GM21515 (cell line): ENCODE measurements around the gene SUSD1.

Source experiments
- ATAC-seq: cut with Tn5 transposase; IDR thresholded peaks from one replicate; pipeline ENCODE4 v1.9.1; 2021; ENCODE audit not compliant: unreplicated experiment

The SUSD1 gene

GRCh38 chr9:112072721-112073638 lies 102.1 kb downstream of the SUSD1 start:
- ATAC-seq, result no peak

GRCh38 chr9:112069318-112070169 lies 105.6 kb downstream of the SUSD1 start:
- no peak for ATAC-seq

- no peak for ATAC-seq
Observed at GRCh38 chr9:112065806-112066606, 109.1 kb downstream of the SUSD1 start.

- no peak for ATAC-seq
Observed at GRCh38 chr9:112064871-112065270, 110.2 kb downstream of the SUSD1 start.

- ATAC-seq, result no peak
Observed at GRCh38 chr9:112063586-112063985, 111.5 kb downstream of the SUSD1 start.

GRCh38 chr9:112063151-112063550 lies 111.9 kb downstream of the SUSD1 start:
- ATAC-seq, result no peak

GRCh38 chr9:112061152-112061740 lies 113.9 kb downstream of the SUSD1 start:
- ATAC-seq, result peak; percentile 75

- no peak for ATAC-seq
Observed at GRCh38 chr9:112059966-112060320, 115.2 kb downstream of the SUSD1 start.

GRCh38 chr9:112059145-112059965 lies 115.7 kb downstream of the SUSD1 start:
- ATAC-seq, result no peak

- ATAC-seq, result no peak
Observed at GRCh38 chr9:112056996-112057395, 118.1 kb downstream of the SUSD1 start.

- ATAC-seq, result no peak
Observed at GRCh38 chr9:112054916-112055315, 120.2 kb downstream of the SUSD1 start.

- ATAC-seq, result no peak
Observed at GRCh38 chr9:112051812-112052211, 123.3 kb downstream of the SUSD1 start.

- ATAC-seq, result no peak
Observed at GRCh38 chr9:112050544-112051475, 124.3 kb downstream of the SUSD1 start.

- ATAC-seq, result no peak
Observed at GRCh38 chr9:112049811-112050516, 125.1 kb downstream of the SUSD1 start.

GRCh38 chr9:112048924-112049691 lies 126.0 kb downstream of the SUSD1 start:
- ATAC-seq, result no peak

GRCh38 chr9:112047538-112048066 lies 127.5 kb downstream of the SUSD1 start:
- ATAC-seq, result no peak

GRCh38 chr9:112046181-112046580 lies 128.9 kb downstream of the SUSD1 start:
- ATAC-seq, result no peak
